CD4-positive, alpha-beta T cell treated with Interleukin-2 at 100 ng/mL for 4 hours (primary cell): ENCODE data around the gene RRP15.
"Not testable (repeated sequence)": the region's sequence is repeated elsewhere in the genome, so short reads cannot be mapped to it uniquely, and the experiment has no call there.

ENCODE experiments used
- DNase-seq: peaks from one replicate; pipeline ENCODE4 v3.0.0-alpha.2; 2020; ENCODE audit warnings: low spot score

Gene RRP15

DNA sequence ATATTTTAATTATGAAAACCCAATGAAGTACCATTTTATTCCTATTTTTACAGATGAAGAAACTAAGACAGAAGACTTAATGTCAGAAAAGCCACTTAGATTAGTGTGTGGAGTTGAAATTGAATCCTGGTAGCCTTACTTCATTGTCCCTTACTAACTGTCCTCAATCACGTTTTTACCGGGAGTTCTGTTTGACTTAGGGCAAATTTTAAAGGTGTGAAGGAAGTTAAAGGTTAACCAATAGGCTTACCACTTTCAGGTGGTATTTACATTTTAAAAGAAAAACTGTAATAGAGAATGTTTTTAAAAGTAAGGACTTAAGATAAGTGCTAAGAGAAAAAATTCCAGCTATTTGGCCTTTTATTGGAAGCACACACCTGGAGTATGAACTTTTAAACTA is 12.4 kb downstream of the RRP15 start:
- DNase-seq, result no peak

DNA sequence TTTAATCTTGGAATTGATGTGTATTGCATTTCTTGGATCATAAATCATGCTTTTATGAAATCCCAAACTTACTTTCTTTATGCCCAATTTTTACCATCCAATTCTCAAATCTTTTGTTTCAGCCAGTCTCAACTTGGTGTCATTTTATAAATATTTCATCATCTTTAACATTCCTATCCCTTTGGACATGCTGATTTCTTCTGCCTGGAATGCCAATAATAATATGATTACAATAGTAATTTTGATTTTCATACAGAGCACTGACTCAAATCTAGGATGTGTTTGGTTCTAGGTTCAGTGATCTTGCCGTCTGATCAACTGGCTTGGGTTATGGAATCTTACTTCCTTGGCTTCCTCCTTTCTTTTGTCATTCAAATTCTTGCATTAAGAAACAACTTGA is 12.8 kb downstream of the RRP15 start:
- DNase-seq, result no peak

GRCh38 chr1:218298398-218298797 is 13.3 kb downstream of the RRP15 start:
- DNase-seq, result no peak

DNA sequence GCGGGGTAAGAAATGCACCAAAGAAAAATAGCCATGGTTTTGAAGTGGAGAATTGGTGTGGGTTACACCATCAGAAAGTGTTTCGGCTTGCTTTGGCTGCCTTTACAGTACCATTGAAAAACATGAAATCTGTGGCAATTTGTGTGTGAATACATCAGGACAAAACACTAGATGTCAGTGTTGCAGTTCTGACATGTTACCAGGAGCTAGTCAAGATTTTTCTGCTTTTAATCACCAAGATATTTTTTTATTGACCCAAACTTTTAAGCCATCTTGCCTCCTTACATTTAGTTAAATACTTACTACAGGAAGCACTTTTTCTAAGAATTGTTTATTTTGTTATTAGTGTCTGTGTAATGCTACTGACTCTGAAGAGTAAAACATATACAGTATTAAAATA is 14.3 kb downstream of the RRP15 start:
- DNase-seq, result no peak

- DNase-seq, result no peak
Observed at GRCh38 chr1:218301217-218301616, 16.1 kb downstream of the RRP15 start.

DNA sequence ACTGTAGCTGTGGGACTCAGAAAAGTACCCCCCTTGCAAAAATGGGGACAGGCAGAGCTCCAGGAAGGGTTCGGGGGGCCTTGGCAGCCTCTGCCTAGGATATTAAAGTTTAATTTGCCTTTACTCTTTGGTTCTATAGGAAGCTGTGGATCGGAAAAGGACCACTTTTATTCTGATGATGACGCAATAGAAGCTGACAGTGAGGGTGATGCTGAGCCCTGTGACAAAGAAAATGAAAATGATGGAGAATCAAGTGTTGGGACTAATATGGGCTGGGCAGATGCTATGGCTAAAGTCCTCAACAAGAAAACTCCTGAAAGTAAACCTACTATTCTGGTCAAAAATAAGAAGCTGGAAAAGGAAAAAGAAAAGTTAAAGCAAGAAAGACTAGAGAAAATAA is 17.1 kb downstream of the RRP15 start:
- DNase-seq, result no peak

- DNase-seq, result no peak
Observed at GRCh38 chr1:218303176-218303879, 18.2 kb downstream of the RRP15 start.

DNA sequence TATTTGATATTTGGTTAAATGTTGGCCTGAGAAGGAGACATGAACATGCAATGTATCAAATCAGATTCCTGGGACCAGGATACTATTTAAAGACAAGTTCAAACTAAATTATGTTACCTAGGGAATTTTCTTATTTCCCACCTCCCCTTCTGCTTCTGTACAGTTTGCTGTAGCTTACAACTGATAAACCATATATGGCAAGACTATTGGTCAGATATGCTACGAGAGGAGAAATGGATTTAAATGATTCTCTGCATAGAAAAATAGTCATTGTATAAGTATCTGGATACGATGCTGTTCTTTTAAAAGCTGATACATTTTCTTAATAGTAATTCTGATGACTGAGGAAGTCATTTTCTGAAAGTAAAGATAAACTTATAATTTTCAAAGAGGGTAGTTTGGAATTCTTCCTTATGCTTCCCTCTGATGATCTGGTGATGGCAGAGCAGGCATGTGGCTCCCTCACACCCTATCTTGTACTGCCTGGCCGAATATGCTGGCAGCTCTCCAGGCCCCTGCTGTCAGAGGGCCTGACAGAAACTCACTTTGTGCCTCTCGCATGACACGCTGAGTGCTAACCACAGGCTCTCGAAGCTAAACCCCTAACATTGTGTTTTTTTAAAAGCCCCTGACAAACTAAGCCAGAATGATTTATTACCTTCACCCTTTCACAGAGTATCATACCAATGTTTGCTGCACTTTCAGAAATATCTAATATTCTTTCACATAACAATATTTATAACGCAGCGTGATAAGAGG is 19.4 kb downstream of the RRP15 start:
- DNase-seq, result no peak

DNA sequence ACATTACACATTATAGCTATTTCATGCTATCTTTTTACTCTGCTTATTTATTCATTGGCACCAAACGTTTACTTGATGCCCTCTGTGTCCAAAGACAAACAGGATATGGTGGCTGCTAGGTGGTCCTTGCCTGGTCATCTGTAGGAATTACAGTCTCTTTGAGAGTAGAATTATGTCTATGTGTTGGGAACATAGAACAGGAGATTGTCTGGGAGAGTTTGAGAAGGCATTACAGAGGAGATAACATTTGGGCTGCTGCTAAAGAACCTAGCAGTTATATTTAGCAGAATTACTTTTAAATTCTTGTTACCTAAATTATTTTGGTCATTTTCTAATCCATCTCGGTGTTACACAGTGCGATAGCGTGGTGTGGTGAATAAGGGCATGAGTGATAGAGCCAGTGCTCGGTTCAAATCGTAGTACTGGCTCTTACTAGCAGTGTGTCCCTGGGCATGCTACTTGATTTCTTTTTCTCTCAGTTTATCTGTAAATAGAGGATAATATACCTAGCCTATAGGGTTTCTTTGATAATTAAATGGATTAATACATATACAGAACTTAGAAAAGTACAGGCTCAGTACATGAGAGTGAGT is 20.5 kb downstream of the RRP15 start:
- DNase-seq, result no peak

GRCh38 chr1:218312509-218312908 is 27.4 kb downstream of the RRP15 start:
- DNase-seq, result no peak

- DNase-seq, result no peak
Observed at GRCh38 chr1:218314316-218314715, 29.2 kb downstream of the RRP15 start.

- no peak for DNase-seq
Observed at GRCh38 chr1:218315638-218316037, 30.5 kb downstream of the RRP15 start.

GRCh38 chr1:218317061-218317460 is 32.0 kb downstream of the RRP15 start:
- no peak for DNase-seq

GRCh38 chr1:218320182-218320581 is 35.1 kb downstream of the RRP15 start:
- DNase-seq, result not testable (repeated sequence)

GRCh38 chr1:218322762-218323161 is 37.7 kb downstream of the RRP15 start:
- no peak for DNase-seq

GRCh38 chr1:218323568-218324225 is 38.6 kb downstream of the RRP15 start:
- DNase-seq, result no peak

- no peak for DNase-seq
Observed at GRCh38 chr1:218324226-218324580, 39.1 kb downstream of the RRP15 start.

- DNase-seq, result no peak
Observed at GRCh38 chr1:218328769-218329168, 43.7 kb downstream of the RRP15 start.

DNA sequence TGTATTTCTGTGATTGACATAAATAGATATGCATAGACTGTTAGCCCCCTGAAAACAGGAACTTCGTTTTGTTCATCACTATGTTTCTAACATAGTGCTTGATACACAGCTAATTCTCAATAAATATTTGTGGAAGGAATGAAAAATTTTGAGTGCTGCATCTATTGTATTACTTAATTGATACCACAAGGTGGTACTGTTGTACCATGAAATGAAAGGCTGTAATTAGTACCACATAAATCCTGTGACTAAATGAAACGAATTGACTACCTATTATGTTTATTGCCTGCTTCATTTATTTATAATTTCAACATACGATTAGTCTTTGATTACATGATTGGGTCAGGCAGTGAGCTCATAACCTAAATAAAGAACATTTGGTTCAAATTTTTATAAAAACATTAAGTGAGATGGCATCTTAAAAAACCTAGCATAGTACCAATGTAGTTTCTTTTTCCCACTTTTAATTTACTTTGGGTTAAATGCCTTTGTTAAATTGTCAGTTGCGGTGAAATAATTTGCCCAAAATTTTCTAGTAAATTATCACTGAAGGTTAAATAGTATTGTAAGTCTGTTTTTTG is 45.0 kb downstream of the RRP15 start:
- DNase-seq, result peak; percentile 45

GRCh38 chr1:218332416-218332815 is 47.3 kb downstream of the RRP15 start:
- DNase-seq, result no peak

DNA sequence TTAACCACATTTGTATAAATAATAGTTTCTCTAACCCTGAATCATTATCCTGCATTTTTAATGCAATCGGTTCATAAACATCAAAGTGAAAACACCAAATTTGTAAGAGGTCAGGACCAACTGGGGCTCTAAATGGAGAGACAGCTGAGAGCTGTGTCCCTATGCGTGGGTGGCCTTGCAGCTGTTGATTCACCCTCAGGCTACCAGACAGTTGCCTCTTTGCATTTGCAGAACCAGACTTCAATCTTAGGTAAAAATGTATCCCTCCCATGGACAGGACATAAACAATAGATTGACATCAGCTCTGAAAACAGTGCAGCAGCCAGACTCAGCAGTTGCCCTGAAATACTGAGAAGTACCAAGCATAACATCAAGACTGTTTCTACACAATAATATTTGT is 51.2 kb downstream of the RRP15 start:
- DNase-seq, result no peak

- peak; percentile 24 for DNase-seq
Observed at GRCh38 chr1:218339267-218339831, 54.3 kb downstream of the RRP15 start.
